Panc1 (cell line): ENCODE measurements around the gene MMADHC. TPM values are rescaled to one million over a fixed set of nuclear protein-coding genes. Genes with fewer than 3 reads are reported as not detected.

Experiments used
- ATAC-seq: fragments of 200-7000 bp; cut with Tn5 transposase; 2 replicates; pipeline ENCODE4 v1.9.1; 2020; ENCODE audit warnings: mild to moderate bottlenecking, moderate library complexity
- BruUV-seq: library from RNA; stranded (reverse); fragments of 400-500 nt; replicated peaks from 2 replicates; lab custom pipeline; 2021; lab: Mats Ljungman, UMichigan
- CTCF ChIA-PET: fragments of 300-600 bp; sonication (Branson Sonifier 250); formaldehyde crosslinking; loops from one replicate; lab custom pipeline; 2022; ENCODE audit warnings: antibody characterized with exemption; lab: Charles Lee
- POLR2A ChIA-PET: fragments of 300-600 bp; sonication (Branson Sonifier 250); formaldehyde crosslinking; loops from one replicate; lab custom pipeline; 2022; ENCODE audit warnings: antibody characterized with exemption; lab: Charles Lee
- DNase-seq: peaks from one replicate; pipeline ENCODE4 v3.0.0-alpha.2; 2010; ENCODE audit warnings: low read depth, low spot score
- H3K27ac ChIP-seq: 2 replicates; pipeline ENCODE4 v1.5.1; 2011; ENCODE audit warnings: mild to moderate bottlenecking, low read length, inconsistent platforms
- H3K27me3 ChIP-seq: fragments of 200-500 bp; sonication (Bioruptor generic); 2 replicates; pipeline ENCODE4 v1.6.0; 2014; ENCODE audit warnings: low read length, inconsistent platforms; ENCODE audit not compliant: control insufficient read depth, insufficient read depth
- H3K36me3 ChIP-seq: fragments of 200-500 bp; sonication (Bioruptor generic); 2 replicates; pipeline ENCODE4 v1.5.1; 2014; ENCODE audit warnings: inconsistent platforms, mild to moderate bottlenecking, low read length, moderate library complexity; ENCODE audit not compliant: control insufficient read depth, insufficient read depth
- H3K4me1 ChIP-seq: 2 replicates; pipeline ENCODE4 v1.5.1; 2011; ENCODE audit warnings: inconsistent platforms, mild to moderate bottlenecking, low read length, moderate library complexity; ENCODE audit not compliant: control insufficient read depth, insufficient read depth
- H3K4me3 ChIP-seq, 2 experiments: 2 replicates each; pipeline ENCODE4 v1.5.1; 2011 to 2012; ENCODE audit warnings: low read depth in 2 of 2, low read length in 2 of 2, mild to moderate bottlenecking in 2 of 2, inconsistent platforms in 1 of 2, moderate library complexity in 1 of 2
- H3K9me3 ChIP-seq: fragments of 200-500 bp; sonication (Bioruptor generic); 2 replicates; pipeline ENCODE4 v1.5.1; 2014; ENCODE audit warnings: low read depth, mild to moderate bottlenecking, inconsistent platforms, low read length, moderate library complexity; ENCODE audit not compliant: control insufficient read depth, insufficient read depth
- CTCF ChIP-seq: fragments of 450-650 bp; IDR thresholded peaks from 2 replicates; pipeline ENCODE4 v1.5.1; 2017; ENCODE audit warnings: mild to moderate bottlenecking
- POLR2AphosphoS5 ChIP-seq: IDR thresholded peaks from 2 replicates; pipeline ENCODE4 v1.6.1; 2012; ENCODE audit warnings: mild to moderate bottlenecking, low read depth, low read length, moderate library complexity
- REST ChIP-seq, 2 experiments: IDR thresholded peaks; 2 replicates each; pipeline ENCODE4 v1.6.1; 2011 to 2012; ENCODE audit warnings: low read depth in 2 of 2, control low read depth in 1 of 2, low read length in 1 of 2, mild to moderate bottlenecking in 1 of 2, moderate library complexity in 1 of 2; ENCODE audit not compliant: insufficient read depth in 1 of 2
- SIN3A ChIP-seq: IDR thresholded peaks from 2 replicates; pipeline ENCODE4 v1.6.1; 2012; ENCODE audit warnings: low read depth, mild to moderate bottlenecking, low read length, moderate library complexity, borderline replicate concordance; ENCODE audit not compliant: insufficient read depth
- TCF7L2 ChIP-seq: IDR thresholded peaks from 2 replicates; pipeline ENCODE4 v1.6.1; 2011; ENCODE audit warnings: mild to moderate bottlenecking, low read depth, low read length, inconsistent platforms
- in situ Hi-C: cut with HindIII; loops from 2 replicates; pipeline ENCODE4 v1.10.0; 2016; ENCODE audit warnings: low sequenced_read_pairs, low pct_unique_long_range_greater_than_20kb
- intact Hi-C: fragments of 100-400 bp; cut with micrococcal nuclease; formaldehyde crosslinking; loops from one replicate; pipeline ENCODE4 v1.10.0; 2022; ENCODE audit not compliant: unreplicated experiment
- total RNA-seq: library from RNA; stranded (reverse); gene quantifications from one replicate; pipeline ENCODE4 v1.2.1, GENCODE V29; 2021; ENCODE audit not compliant: unreplicated experiment

MMADHC gene
- total RNA-seq, 1 experiment from 2014 or later, result 120 TPM

GRCh38 chr2:149627111-149627801 lies 39.7 kb upstream of the MMADHC start:
- no peak for DNase-seq
- CTCF ChIA-PET, result no interaction called here
- no peak for ATAC-seq
- TF ChIP-seq POLR2AphosphoS5 (no peak), TCF7L2 (no peak), CTCF (no peak)
- POLR2A ChIA-PET, result interaction anchor here (0.7 kb wide), 1 partner anchor 55 kb away, joined by 3 read pairs; no protein-coding TSS in a partner anchor
- no peaks in the 10 kb centered on the region for H3K27me3 ChIP-seq
- no TSS peak for BruUV-seq
- in situ Hi-C loops (no loop called here), intact Hi-C loops (no loop called here)
- no peaks in the 10 kb centered on the region for H3K36me3 ChIP-seq
- H3K4me3 ChIP-seq, result no peak overlapping the region
- H3K4me1 ChIP-seq, result no peaks in the 10 kb centered on the region
- H3K27ac ChIP-seq, result no peak overlapping the region
- H3K9me3 ChIP-seq, result no peaks in the 10 kb centered on the region

GRCh38 chr2:149625671-149626070 lies 38.1 kb upstream of the MMADHC start:
- Histone ChIP-seq H3K4me1 (no peaks in the 10 kb centered on the region), H3K9me3 (no peaks in the 10 kb centered on the region), H3K4me3 (no peak overlapping the region), H3K36me3 (no peaks in the 10 kb centered on the region), H3K27me3 (no peaks in the 10 kb centered on the region), H3K27ac (no peak overlapping the region)
- ChIA-PET POLR2A (no interaction called here), CTCF (no interaction called here)
- no TSS peak for BruUV-seq
- in situ Hi-C loops, result no loop called here
- DNase-seq (no peak), ATAC-seq (no peak)
- TF ChIP-seq POLR2AphosphoS5, result no peak
- no peak for TF ChIP-seq REST (IDR thresholded peaks at IDR 0.05; ENCODE audit: insufficient read depth in 1 of 2, low read depth in 2 of 2, low read length in 1 of 2)
- no peak for TF ChIP-seq SIN3A
- TF ChIP-seq TCF7L2, result no peak
- TF ChIP-seq CTCF, result no peak
- intact Hi-C loops, result no loop called here
